Ascending aorta (tissue), 2 donors: ENCODE results near the gene ETF1. TPM values are rescaled to one million over a fixed set of nuclear protein-coding genes. Genes with fewer than 3 reads are reported as not detected.

Source experiments
- DNase-seq, 2 donors: peaks; one replicate each; pipeline ENCODE4 v3.0.0-alpha.2; 2019; ENCODE audit warnings: low spot score in 2 of 2
- H3K27ac ChIP-seq, 2 donors: fragments of 200-600 bp; sonication (generic); one replicate each; pipeline ENCODE4 v1.5.1; 2016 to 2017; ENCODE audit warnings: mild to moderate bottlenecking in 1 of 2
- H3K27me3 ChIP-seq: fragments of 200-600 bp; sonication (generic); one replicate; pipeline ENCODE4 v1.5.1; 2017
- H3K36me3 ChIP-seq, 2 donors: fragments of 200-600 bp; sonication (generic); one replicate each; pipeline ENCODE4 v1.5.1; 2016
- H3K4me1 ChIP-seq, 2 donors: fragments of 200-600 bp; sonication (generic); one replicate each; pipeline ENCODE4 v1.5.1; 2016 to 2017; ENCODE audit warnings: mild to moderate bottlenecking in 1 of 2
- H3K4me3 ChIP-seq, 2 donors: fragments of 200-600 bp; sonication (generic); one replicate each; pipeline ENCODE4 v1.5.1; 2016 to 2017; ENCODE audit warnings: mild to moderate bottlenecking in 1 of 2
- H3K9me3 ChIP-seq, 2 donors: fragments of 200-600 bp; sonication (generic); one replicate each; pipeline ENCODE4 v1.5.1; 2016
- intact Hi-C: fragments of 100-400 bp; cut with DNase I; formaldehyde crosslinking; loops from one replicate; pipeline ENCODE4 v1.15.1; 2023
- total RNA-seq: library from RNA; depleted of rRNA; stranded (reverse); fragments of >200 nt; gene quantifications from one replicate; pipeline ENCODE4 v1.1.0, GENCODE V29; 2016
- TF ChIP-seq, protein P1 (sequence below), 3 experiments: fragments of 200-600 bp in 2 of 3; fragments of 450-650 bp in 1 of 3; sonication (generic) in 2 of 3; IDR thresholded peaks; one replicate each; pipeline ENCODE4 v1.5.1; 2016 to 2019; ENCODE audit warnings: antibody characterized with exemption in 3 of 3, mild to moderate bottlenecking in 1 of 3, moderate library complexity in 1 of 3

The ETF1 gene
- total RNA-seq, 1 donor from 2014 or later = 28.2 TPM

DNA sequence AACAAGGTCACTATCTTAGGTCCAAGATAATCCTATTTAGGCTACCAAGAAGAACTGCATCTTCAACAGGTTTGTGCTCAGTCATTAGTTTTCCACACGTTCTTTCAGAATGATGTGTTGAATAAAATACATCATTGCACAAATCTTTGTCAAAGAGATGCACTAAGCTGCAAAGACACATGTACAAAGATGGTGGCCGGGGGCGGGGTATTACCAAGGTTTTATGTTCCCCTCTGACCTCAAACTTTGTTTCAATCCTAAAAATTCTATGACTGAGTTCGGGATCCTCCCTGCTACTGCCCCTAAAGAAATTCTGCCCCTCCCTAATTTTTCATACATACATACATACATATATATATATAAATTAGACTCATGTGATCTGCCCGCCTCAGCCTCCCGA lies 17.9 kb upstream of the ETF1 start:
- H3K9me3 ChIP-seq = no peaks in the 10 kb centered on the region
- no peak for DNase-seq
- H3K4me3 ChIP-seq = no peak overlapping the region
- H3K36me3 ChIP-seq = peaks cover 72 to 94% of the 10 kb centered on the region in 2 donors
- intact Hi-C loops = no loop called here
- H3K4me1 ChIP-seq = no peaks in the 10 kb centered on the region
- no peaks in the 10 kb centered on the region for H3K27me3 ChIP-seq
- H3K27ac ChIP-seq = no peak overlapping the region
- TF ChIP-seq, protein P1, sequence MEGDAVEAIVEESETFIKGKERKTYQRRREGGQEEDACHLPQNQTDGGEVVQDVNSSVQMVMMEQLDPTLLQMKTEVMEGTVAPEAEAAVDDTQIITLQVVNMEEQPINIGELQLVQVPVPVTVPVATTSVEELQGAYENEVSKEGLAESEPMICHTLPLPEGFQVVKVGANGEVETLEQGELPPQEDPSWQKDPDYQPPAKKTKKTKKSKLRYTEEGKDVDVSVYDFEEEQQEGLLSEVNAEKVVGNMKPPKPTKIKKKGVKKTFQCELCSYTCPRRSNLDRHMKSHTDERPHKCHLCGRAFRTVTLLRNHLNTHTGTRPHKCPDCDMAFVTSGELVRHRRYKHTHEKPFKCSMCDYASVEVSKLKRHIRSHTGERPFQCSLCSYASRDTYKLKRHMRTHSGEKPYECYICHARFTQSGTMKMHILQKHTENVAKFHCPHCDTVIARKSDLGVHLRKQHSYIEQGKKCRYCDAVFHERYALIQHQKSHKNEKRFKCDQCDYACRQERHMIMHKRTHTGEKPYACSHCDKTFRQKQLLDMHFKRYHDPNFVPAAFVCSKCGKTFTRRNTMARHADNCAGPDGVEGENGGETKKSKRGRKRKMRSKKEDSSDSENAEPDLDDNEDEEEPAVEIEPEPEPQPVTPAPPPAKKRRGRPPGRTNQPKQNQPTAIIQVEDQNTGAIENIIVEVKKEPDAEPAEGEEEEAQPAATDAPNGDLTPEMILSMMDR (IDR thresholded peaks at IDR 0.05) = no peak

DNA sequence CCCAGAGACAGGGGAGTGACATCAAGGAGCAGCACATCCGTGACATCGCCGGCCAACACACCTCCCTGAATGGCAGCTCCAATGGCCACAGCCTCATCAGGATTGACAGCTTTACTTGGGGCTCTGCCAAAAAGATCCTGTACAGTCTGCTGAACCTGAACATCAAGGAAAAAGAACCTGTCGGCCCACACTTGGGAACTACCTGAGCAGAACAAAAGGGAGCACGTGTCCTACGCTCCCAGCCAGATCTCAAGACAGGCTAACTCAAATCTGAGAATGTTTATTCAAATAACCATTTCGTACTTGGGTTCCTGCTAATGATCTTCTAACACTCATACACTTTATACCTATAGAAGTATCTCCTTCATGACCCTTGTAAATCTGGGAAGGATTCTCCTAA lies 16.9 kb upstream of the ETF1 start:
- H3K4me3 ChIP-seq = no peak overlapping the region
- DNase-seq = no peak
- H3K27me3 ChIP-seq = no peaks in the 10 kb centered on the region
- H3K4me1 ChIP-seq = no peaks in the 10 kb centered on the region
- H3K9me3 ChIP-seq = no peaks in the 10 kb centered on the region
- TF ChIP-seq, protein P1 (IDR thresholded peaks at IDR 0.05) = no peak
- no peak overlapping the region for H3K27ac ChIP-seq
- peaks cover 68 to 94% of the 10 kb centered on the region in 2 donors for H3K36me3 ChIP-seq
- intact Hi-C loops = no loop called here

DNA sequence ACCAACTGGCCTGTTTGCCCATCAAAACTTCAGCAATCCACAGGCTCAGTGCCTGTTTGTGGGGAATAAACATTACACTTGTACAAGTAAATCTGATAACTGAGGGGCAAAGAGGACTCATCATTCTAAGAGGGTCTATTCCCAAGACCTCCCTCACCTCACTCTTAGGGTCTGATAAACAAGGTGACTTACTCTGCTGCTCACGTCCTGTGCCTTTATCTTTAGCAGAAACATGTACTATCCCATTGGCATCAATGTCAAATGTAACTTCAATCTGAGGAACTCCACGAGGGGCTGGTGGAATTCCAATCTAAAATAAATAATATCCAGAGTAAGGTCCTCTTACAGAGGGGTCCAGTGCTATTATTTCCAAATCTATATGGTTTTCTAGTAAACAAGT lies 14.6 kb upstream of the ETF1 start:
- Histone ChIP-seq H3K27ac (no peak overlapping the region), H3K4me1 (no peaks in the 10 kb centered on the region), H3K4me3 (no peak overlapping the region), H3K9me3 (no peaks in the 10 kb centered on the region), H3K27me3 (no peaks in the 10 kb centered on the region), H3K36me3 (peaks cover 61 to 88% of the 10 kb centered on the region in 2 donors)
- intact Hi-C loops = no loop called here
- DNase-seq = no peak
- TF ChIP-seq, protein P1 (IDR thresholded peaks at IDR 0.05) = no peak

DNA sequence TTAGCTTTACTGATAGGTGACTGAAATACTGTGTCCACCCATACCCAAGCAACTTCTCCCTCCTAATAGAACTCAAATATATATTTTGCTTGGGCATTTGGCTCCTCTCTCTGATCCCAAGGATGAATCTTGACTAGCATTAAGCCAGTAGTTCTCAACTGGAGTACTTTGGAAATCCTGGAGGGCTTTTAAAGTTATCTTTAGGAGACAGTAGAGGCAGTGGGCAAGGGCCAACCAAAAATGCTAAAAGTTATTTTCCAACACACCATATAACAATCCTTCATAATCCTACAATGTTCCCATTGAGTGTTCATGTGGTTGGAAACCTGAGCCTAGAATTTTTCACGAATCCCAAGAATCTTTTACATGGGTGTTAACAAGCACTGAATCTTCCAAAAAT lies 11.1 kb upstream of the ETF1 start:
- intact Hi-C loops = no loop called here
- Histone ChIP-seq H3K36me3 (peaks cover 38 to 58% of the 10 kb centered on the region in 2 donors), H3K9me3 (no peaks in the 10 kb centered on the region), H3K27me3 (no peaks in the 10 kb centered on the region), H3K4me1 (no peaks in the 10 kb centered on the region), H3K4me3 (no peak overlapping the region), H3K27ac (no peak overlapping the region)
- DNase-seq = no peak
- TF ChIP-seq, protein P1 (IDR thresholded peaks at IDR 0.05) = no peak

DNA sequence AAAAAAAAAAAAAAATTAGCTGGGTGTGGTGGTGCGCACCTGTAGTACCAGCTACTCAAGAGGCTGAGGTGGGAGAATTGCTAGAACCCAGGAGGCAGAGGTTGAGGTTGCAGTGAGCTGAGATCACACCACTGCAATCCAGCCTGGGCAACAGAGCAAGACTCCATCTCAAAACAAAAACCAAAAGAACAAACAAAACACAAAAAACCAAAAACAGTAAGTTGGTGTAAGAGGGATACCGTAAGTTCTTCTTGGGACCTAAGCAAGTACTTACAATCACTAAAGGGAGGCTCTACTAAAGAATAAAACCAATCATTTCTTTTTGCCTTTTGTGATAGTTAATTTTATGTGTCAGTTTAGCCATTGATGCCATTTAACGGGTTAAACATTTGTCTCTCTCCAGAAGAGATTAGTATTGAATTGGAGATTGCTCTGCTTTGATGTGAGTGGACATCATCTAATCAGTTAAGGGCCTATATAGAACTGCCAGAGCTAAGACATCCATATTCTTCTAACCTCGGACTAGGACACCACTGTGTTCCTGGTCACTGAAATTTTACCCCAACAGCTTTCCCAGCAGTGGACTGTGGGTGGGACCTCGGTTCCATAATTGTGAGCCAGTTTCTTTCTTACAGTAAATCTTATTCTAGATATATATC lies 10.5 kb upstream of the ETF1 start:
- DNase-seq = no peak
- Histone ChIP-seq H3K27ac (no peak overlapping the region), H3K36me3 (peaks cover 36 to 52% of the 10 kb centered on the region in 2 donors), H3K9me3 (no peaks in the 10 kb centered on the region), H3K27me3 (no peaks in the 10 kb centered on the region), H3K4me3 (no peak overlapping the region), H3K4me1 (no peaks in the 10 kb centered on the region)
- TF ChIP-seq, protein P1 (IDR thresholded peaks at IDR 0.05) = no peak
- intact Hi-C loops = no loop called here

DNA sequence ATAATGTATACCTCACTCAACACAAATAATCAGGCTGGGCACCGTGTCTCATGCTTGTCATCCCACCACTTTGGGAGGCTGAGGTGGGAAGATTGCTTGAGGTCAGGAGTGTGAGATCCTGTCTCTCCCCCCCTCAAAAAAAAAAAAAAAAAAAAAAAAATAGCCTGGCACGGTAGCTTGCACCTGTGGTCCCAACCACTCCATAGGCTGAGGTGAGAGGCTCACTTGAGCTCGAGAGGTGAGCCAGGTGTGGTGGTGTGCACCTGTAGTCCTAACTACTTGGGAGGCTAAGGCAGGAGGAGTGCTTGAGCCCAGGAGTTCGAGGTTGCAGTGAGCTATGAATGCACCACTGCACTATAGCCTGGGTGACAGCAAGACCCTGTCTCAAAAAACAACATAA lies 9.6 kb upstream of the ETF1 start:
- H3K36me3 ChIP-seq = peaks cover 27 to 43% of the 10 kb centered on the region in 2 donors
- no peaks in the 10 kb centered on the region for H3K4me1 ChIP-seq
- H3K27me3 ChIP-seq = no peaks in the 10 kb centered on the region
- no peak overlapping the region for H3K27ac ChIP-seq
- H3K4me3 ChIP-seq = no peak overlapping the region
- TF ChIP-seq, protein P1 (IDR thresholded peaks at IDR 0.05) = no peak
- no peaks in the 10 kb centered on the region for H3K9me3 ChIP-seq
- no peak for DNase-seq
- intact Hi-C loops = no loop called here
